Left ventricle myocardium inferior (tissue), 1 donor: ENCODE data around the gene SLC25A24. TPM values are rescaled to one million over a fixed set of nuclear protein-coding genes. Genes with fewer than 3 reads are reported as not detected.
"Not testable (repeated sequence)": the region's sequence is repeated elsewhere in the genome, so short reads cannot be mapped to it uniquely, and the experiment has no call there.

Source experiments
- DNase-seq: peaks from one replicate; pipeline ENCODE4 v3.0.0-alpha.2; 2020
- H3K27ac ChIP-seq: fragments of 200-600 bp; replicated peaks from 2 replicates; pipeline ENCODE4 v1.8.0; 2021
- H3K27me3 ChIP-seq: fragments of 200-600 bp; 2 replicates; pipeline ENCODE4 v1.8.0; 2021; ENCODE audit warnings: low read depth
- H3K36me3 ChIP-seq: fragments of 200-600 bp; 2 replicates; pipeline ENCODE4 v1.8.0; 2021
- H3K4me1 ChIP-seq: fragments of 200-600 bp; 2 replicates; pipeline ENCODE4 v1.8.0; 2021
- H3K4me3 ChIP-seq: fragments of 200-600 bp; 2 replicates; pipeline ENCODE4 v1.8.0; 2021; ENCODE audit warnings: mild to moderate bottlenecking, moderate library complexity
- H3K9me3 ChIP-seq: fragments of 200-600 bp; replicated peaks from 2 replicates; pipeline ENCODE4 v1.8.0; 2021
- intact Hi-C: fragments of 100-400 bp; cut with micrococcal nuclease; formaldehyde crosslinking; loops from one replicate; pipeline ENCODE4 v1.11.0; 2022
- long read RNA-seq: library from polyadenylated mRNA; unstranded; transcript quantifications from one replicate; pipeline ENCODE4 v2.0.0, GENCODE V29; 2021
- total RNA-seq: library from RNA; stranded (reverse); fragmentation: NEBNext Ultra II Directional; extraction: Animal tissue kit (Norgen Biotek cat#: 25700); gene quantifications from one replicate; pipeline ENCODE4 v1.2.1, GENCODE V29; 2021
- TF ChIP-seq, protein P1 (sequence below): fragments of 200-600 bp; IDR thresholded peaks from 2 replicates; pipeline ENCODE4 v1.8.0; 2021; ENCODE audit warnings: antibody characterized with exemption, mild to moderate bottlenecking, borderline replicate concordance
- donor health status: DM: no; HTN: yes; CAD: no; lungs with severe emphysema.

The SLC25A24 gene
- total RNA-seq = 13.9 TPM
- long read RNA-seq, full-length matches to known transcripts = 46 of 48 reads
- long read RNA-seq, partial matches to known transcripts = 2 of 48 reads
- long read RNA-seq, other reads (novel, unspliced or antisense) = 0 of 48 reads

DNA sequence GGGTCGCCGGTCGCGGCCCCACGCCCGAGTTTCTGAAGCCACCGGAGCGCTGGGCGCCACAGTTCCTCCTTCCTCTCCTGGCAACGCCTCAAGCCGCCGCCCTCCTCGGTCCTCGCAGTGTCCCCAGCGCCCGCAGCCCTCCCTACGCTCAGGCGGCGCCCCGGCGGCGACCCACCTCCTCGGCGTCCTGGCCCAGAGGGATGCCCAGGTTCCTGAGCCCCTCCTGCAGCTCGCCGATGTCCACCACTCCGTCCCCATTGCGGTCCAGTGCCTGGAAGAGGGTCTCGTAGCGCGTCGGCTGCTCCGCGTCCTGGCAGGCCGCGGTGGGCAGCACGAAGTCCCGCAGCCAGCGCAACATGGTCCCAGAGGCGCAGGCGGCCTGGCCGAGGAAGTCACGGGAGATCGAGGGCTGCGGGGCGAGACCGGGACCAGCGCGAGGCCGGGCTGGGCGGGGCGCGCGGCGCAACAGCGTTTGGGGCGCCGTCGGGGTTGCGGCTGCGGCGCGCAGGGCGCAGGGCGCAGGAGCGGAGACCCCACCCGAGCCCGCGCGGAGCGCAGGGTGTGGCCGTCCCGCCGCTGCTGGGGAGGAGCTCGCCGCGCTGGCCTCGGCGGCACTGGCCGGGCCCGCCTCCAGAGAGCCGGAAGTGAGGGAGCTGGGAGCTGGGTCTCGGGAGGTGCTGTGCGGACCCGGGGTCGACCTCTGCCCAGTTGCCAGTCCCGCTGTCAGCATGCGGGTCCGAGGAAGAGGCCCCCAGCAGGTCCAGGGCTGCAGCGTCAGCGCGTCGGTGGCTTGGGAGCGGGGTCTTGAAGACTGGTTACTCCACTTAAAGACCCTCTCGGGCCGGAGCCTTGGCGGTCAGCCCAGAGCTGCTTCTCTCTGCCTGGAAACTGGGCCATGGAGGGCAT is at the start of gene SLC25A24:
TSS of gene SLC25A24 (minus strand) at position 563 of the 906 bp plus-strand sequence. CDS start at position 358, 205 bp downstream.
- Histone ChIP-seq H3K9me3 (peaks cover 8% of the 10 kb centered on the region), H3K4me3 (peak within 1 kb of the TSS; percentile 98), H3K27ac (peak within 1 kb of the TSS; percentile 99), H3K27me3 (no peaks in the 10 kb centered on the region), H3K4me1 (peaks cover 59% of the 10 kb centered on the region), H3K36me3 (peaks cover 17% of the 10 kb centered on the region)
- DNase-seq = peak; percentile 88
- TF ChIP-seq, protein P1, sequence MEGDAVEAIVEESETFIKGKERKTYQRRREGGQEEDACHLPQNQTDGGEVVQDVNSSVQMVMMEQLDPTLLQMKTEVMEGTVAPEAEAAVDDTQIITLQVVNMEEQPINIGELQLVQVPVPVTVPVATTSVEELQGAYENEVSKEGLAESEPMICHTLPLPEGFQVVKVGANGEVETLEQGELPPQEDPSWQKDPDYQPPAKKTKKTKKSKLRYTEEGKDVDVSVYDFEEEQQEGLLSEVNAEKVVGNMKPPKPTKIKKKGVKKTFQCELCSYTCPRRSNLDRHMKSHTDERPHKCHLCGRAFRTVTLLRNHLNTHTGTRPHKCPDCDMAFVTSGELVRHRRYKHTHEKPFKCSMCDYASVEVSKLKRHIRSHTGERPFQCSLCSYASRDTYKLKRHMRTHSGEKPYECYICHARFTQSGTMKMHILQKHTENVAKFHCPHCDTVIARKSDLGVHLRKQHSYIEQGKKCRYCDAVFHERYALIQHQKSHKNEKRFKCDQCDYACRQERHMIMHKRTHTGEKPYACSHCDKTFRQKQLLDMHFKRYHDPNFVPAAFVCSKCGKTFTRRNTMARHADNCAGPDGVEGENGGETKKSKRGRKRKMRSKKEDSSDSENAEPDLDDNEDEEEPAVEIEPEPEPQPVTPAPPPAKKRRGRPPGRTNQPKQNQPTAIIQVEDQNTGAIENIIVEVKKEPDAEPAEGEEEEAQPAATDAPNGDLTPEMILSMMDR = no peak
- intact Hi-C loops = no loop called here

DNA sequence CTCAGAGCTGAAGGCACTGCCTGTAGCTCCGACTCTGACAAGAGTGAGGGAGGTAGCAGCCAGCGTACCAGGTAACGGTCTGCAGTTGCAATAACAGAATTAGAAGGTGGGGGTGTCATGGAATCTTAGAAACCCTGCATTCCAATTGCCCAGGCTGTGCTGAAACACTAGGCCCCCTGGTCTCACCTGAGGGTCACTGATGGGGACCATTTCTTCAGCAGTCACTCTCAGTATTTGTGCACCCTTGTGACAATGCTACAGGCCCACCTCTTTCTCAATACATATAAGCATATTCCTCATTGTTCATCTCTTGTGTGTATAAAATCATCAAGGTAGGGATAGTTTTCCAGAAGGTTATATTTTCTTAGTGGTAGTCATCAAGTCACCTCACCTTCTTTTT is 43.8 kb upstream of the SLC25A24 start, which contains the start of gene NBPF4:
TSS of gene NBPF4 (minus strand) at position 101 of the 400 bp plus-strand sequence. CDS start 315 bp downstream, outside the sequence.
- H3K27me3 ChIP-seq, H3K4me3 ChIP-seq, H3K4me1 ChIP-seq, DNase-seq, H3K36me3 ChIP-seq, H3K9me3 ChIP-seq, H3K27ac ChIP-seq, intact Hi-C loops: not testable (repeated sequence)

DNA sequence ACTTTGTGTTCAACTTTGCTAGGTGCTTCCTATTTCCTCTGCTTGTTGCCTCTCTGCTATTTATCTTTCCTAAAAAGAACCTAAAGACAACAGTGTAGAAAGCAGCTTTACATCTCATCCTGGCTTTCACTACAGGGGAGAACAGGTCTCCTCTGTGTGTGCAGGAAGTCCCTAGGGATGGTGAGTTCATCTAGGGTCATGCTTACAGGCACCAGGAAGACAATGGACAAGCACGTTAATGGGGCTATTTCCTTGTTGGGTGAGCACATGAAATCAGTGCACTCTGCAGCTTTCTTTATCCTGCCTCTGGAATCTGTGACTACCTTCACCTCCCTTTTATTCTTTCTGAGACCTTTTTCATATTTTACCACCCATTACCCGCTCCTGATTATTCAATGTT is 39.3 kb upstream of the SLC25A24 start:
- H3K27ac ChIP-seq, DNase-seq, H3K36me3 ChIP-seq, H3K9me3 ChIP-seq, H3K4me1 ChIP-seq, intact Hi-C loops, H3K27me3 ChIP-seq, H3K4me3 ChIP-seq: not testable (repeated sequence)

DNA sequence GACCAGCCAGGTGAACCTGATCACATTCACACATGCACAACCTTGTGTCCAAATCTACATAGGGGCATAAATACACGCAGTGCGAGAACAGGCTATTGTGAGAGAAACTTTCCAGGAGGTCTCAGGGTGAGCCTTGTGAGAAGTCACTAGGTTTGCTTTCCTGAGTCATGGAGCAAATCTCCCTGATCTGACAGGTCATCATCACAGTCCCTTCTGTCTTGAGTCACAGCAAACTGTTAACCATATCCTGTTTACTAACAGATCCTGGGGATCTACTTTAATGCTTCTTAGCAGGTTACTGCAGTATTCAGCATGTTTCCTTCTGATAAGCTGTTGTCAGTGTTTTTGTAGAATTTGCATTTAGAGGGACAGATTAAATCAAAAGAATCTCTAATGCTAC is 35.2 kb upstream of the SLC25A24 start:
- H3K27me3 ChIP-seq, H3K4me3 ChIP-seq, DNase-seq, H3K9me3 ChIP-seq, intact Hi-C loops, H3K27ac ChIP-seq, H3K36me3 ChIP-seq, H3K4me1 ChIP-seq: not testable (repeated sequence)

DNA sequence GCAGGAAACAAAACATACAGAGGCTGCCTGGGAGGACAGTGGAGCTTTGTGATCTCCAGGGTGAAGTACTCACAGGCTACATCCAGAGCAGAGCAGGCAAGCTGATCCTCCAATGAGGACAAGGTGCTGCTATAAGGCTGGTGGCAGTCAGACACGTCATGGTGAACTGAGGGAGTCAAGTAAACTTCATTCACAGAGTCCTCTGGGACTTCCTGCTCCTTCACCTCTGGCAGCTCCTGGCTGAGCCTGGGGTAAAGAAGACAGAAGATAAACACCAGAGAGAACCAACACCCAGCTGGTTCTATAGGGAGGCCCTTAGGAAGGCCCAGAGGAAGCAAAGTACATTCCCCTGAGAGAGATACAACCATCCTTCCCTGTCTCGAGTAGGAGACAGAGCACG is 32.0 kb upstream of the SLC25A24 start:
- DNase-seq, H3K9me3 ChIP-seq, H3K27me3 ChIP-seq, intact Hi-C loops, H3K27ac ChIP-seq, H3K36me3 ChIP-seq, H3K4me3 ChIP-seq, H3K4me1 ChIP-seq: not testable (repeated sequence)

DNA sequence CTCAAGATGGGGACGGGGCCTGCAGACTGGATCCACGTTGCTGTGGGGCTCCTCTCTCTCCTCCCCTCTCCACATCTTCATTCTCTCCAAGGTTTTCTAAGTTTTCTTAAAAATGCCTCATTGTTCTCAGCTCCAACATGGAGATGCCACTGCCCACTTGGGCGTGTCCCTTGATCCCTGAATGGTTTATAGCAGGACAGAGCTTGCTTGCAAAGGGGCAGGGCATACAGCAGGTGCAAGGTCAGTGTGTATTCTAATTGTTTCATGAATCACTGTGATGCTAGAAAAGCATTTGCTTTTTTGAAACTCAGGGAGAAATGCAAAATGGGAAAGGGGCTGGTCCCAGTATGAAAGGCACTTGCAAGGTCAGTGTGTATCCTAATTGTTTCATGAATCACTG is 29.8 kb upstream of the SLC25A24 start:
- H3K36me3 ChIP-seq, H3K4me1 ChIP-seq, intact Hi-C loops, DNase-seq, H3K27ac ChIP-seq, H3K9me3 ChIP-seq, H3K4me3 ChIP-seq, H3K27me3 ChIP-seq: not testable (repeated sequence)

DNA sequence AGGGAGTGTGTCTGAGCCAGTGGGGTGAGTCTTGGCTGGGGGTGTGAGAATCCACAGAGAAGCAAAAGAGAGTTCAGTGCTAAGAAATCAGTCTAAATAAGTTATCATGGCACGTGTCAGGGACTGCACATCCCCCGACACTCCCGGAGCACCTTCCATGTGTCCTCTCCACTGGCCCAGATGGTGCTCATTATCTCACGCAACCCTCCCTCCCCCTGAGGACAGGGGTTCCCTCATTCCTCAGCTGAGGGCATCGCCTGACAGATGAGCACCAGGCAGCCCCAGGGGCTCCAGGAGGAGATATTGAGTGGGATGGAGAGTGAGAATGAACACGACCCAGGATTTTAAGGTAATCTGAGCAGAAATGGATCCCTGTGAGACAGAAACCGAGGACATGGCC is 27.6 kb upstream of the SLC25A24 start:
- H3K36me3 ChIP-seq, H3K9me3 ChIP-seq, H3K4me1 ChIP-seq, H3K27me3 ChIP-seq, DNase-seq, H3K4me3 ChIP-seq, intact Hi-C loops, H3K27ac ChIP-seq: not testable (repeated sequence)

DNA sequence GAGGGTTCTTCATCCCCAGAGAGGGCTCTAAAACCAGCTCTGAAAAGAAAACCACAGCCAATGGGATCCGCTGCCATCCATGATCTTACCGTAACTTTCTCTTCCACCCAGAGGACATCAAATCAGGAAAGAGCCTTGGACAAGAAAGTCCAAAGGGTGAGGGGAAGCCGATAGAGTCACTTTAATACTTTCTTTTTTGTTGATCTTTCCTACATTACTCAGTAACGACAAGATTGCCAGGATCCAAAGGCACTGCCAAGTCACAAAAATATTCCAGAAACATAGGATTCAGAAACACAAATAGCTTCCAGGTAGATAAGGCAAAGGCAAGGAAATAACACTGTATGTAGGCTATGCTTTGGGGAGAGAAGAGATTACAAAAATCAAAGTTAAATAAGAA is 26.7 kb upstream of the SLC25A24 start:
- H3K9me3 ChIP-seq, DNase-seq, H3K27me3 ChIP-seq, intact Hi-C loops, H3K4me1 ChIP-seq, H3K36me3 ChIP-seq, H3K27ac ChIP-seq, H3K4me3 ChIP-seq: not testable (repeated sequence)

DNA sequence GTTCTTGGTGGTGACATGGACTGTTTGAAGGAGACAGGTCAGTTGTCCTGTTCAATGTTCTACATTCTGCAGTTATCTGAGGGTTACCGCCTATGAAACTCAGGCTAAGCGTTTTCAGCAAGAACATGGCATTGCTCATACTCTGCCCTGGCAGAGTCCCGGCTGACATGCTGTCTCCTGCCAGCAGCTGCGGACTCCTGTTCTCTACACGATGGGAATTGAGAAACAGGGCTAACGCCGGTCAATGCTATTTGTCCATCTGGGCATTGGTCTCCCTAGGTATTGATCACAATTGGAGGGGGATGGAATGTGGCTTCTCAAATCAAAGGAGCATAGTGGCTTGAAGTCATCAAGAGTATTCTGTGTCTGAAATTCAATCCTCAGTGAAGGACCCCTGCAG is 23.1 kb upstream of the SLC25A24 start:
- H3K4me3 ChIP-seq, intact Hi-C loops, H3K4me1 ChIP-seq, H3K36me3 ChIP-seq, H3K27ac ChIP-seq, DNase-seq, H3K9me3 ChIP-seq, H3K27me3 ChIP-seq: not testable (repeated sequence)

DNA sequence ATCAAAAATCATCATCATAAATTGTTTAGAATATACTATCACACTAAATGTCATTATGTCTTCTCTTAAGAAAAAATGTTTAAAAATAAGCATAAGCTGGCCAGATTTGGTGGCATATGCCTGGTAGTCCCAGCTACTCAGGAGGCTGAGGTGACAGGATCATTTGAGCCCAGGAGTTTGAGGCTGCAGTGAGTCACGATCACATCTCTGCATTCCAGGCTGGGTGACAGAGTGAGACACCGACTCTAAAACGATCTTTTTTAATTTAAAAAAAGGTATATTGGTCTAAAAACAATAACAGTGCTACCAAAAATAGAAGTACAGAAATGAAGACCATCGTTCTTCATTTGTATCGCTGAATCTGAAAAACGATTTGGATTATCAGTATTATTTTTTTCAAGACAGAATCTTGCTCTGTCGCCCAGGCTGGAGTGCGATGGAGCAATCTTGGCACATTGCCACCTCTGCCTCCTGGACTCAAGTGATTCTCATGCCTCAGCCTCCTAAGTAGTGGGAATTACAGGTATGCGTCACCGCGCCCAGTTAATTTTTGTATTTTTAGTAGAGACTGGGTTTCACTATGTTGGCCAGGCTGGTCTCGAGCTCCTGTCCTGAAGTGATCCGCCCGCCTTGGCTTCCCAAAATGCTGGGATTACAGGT is 17.5 kb upstream of the SLC25A24 start:
- H3K36me3 ChIP-seq, H3K4me3 ChIP-seq, intact Hi-C loops, H3K27ac ChIP-seq, H3K4me1 ChIP-seq, H3K27me3 ChIP-seq, H3K9me3 ChIP-seq, DNase-seq: not testable (repeated sequence)

DNA sequence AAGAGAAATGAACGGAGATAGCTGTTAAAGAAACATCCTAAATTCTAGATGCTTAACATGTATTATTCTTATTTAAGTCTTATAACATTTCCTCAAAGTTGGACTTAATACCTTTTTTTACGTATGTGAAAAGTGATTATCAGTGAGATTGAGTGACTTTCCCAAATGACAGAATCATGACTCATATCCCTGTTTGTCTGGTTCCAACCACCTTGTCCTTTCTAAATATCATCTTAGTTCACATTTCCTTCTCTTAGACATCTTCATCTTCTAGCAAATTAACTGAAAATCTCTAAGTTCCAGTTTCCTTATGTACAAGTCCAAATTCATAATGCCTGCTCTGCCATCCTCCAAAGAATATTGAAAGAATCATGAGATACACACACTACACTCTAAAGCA is 16.9 kb upstream of the SLC25A24 start:
- H3K4me3 ChIP-seq, H3K4me1 ChIP-seq, H3K27ac ChIP-seq, H3K36me3 ChIP-seq, intact Hi-C loops, H3K27me3 ChIP-seq, DNase-seq, H3K9me3 ChIP-seq: not testable (repeated sequence)

DNA sequence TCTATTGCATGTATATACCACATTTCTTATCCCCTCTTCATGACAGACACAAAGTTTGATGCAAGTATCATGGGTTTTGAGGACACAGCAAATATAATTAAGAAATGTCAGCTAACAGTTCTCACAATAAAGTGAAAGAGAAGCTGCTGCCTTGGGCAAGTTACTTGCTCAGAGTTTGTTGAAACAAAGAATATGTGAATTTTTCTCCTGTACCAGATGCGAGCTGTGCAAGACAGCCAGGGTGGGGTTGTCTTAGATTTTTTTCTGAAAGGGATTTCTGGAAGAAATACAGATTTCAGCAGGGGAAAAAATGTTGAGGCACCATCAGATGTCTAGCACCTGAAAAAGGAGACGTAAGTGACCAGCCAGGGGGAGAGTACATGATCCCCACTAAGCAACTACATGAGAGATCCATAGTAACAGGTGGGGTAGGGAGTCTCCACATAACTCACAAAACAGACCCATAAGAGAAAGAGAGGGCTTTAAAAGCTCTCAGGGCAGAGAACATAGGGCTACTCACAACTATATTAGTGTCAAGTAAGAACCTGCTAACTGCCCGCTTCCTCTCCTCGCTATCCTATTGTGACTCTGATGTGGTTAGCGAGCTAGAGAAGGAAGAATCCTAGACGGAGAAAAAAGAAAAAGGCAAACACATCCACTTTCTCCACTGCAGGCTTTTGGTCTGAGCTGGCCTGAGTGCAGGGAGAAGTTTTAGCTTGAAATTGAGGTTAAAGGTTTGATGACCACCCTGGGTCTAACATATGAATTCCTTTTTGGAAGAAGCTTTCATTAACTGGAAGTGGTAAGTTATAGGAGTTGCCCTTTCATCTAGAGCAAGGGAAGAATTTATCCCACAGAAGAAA is 16.1 kb upstream of the SLC25A24 start:
- intact Hi-C loops, DNase-seq, H3K36me3 ChIP-seq, H3K4me1 ChIP-seq, H3K4me3 ChIP-seq, H3K9me3 ChIP-seq, H3K27ac ChIP-seq: not testable (repeated sequence)
- peaks cover 16% of the 10 kb centered on the region for H3K27me3 ChIP-seq
